ENCODE data around the gene ZBTB44. TPM values are rescaled to one million over a fixed set of nuclear protein-coding genes. Genes with fewer than 3 reads are reported as not detected.
"Not testable (repeated sequence)": the region's sequence is repeated elsewhere in the genome, so short reads cannot be mapped to it uniquely, and the experiment has no call there.

ZBTB44 gene, protein sequence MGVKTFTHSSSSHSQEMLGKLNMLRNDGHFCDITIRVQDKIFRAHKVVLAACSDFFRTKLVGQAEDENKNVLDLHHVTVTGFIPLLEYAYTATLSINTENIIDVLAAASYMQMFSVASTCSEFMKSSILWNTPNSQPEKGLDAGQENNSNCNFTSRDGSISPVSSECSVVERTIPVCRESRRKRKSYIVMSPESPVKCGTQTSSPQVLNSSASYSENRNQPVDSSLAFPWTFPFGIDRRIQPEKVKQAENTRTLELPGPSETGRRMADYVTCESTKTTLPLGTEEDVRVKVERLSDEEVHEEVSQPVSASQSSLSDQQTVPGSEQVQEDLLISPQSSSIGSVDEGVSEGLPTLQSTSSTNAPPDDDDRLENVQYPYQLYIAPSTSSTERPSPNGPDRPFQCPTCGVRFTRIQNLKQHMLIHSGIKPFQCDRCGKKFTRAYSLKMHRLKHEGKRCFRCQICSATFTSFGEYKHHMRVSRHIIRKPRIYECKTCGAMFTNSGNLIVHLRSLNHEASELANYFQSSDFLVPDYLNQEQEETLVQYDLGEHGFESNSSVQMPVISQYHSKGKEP
- total RNA-seq, result 85.6 TPM
- polyA plus RNA-seq, result 12.1 TPM

DNA sequence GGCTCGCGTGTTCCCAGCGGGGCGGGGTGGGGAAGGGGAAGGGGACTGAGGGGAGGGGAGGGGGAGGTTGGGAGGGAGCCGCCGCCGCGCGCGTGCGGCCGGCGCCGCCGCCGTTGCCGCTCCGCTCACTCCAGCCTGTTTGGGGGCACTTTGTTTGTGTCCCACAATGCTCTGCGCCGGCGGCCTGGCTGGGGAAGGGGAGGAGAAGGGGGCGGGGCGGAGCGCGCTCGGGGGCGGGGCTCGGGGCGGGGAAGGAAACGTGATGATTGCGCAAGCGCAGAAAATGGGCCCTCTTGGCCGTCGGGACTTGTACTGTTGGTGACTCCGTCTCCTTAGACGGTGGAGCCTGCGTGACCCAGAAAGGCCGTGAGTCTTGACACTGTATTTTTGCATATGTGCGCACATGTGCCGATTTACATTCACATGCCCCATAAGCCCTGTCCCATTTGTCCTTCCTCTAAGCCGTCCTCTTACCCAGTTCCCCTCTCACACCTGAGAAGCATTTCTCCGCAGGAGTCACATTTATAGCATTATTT lies at the start of gene ZBTB44:
Gene ZBTB44, minus strand, starts transcription at position 168 of the 536 bp plus-strand sequence. CDS start 53,044 bp downstream, outside the sequence.
- peak within 1 kb of the TSS; percentile 96 for H3K4me3 ChIP-seq (ENCODE audit: low read depth, low read length)
- WGBS, result 2% methylated on average over 41 of the region's 42 CpGs
- H3K36me3 ChIP-seq (ENCODE audit: insufficient read depth), result no peaks in the 10 kb centered on the region
- H3K27ac ChIP-seq (ENCODE audit: low read depth), result peak within 1 kb of the TSS; percentile 94
- H3K4me1 ChIP-seq (ENCODE audit: insufficient read depth), result peaks cover 2% of the 10 kb centered on the region
- DNase-seq (ENCODE audit: extremely low spot score), result peak; percentile 81

DNA sequence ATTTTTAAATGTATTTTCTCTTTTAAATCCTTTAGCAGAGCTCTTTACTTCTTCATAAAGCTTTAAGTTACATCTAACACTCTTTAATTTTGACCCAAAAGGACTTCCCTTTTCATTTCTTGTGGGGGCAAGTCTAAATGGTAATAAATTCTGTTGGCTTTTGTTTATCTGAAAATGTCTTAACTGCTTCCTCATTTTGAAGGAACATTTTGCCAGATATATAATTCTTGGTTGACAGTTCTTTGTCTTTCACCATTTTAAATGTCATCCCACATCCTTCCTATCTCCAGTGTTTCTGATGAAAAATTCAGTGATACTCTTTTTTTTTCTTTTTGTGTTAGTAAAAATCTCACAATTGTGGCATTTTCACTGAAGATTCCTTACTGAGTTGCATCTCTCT lies 44.7 kb upstream of the ZBTB44 start:
- Histone ChIP-seq H3K4me3 (ENCODE audit: low read depth, low read length) (no peak overlapping the region), H3K27ac (ENCODE audit: low read depth) (no peak overlapping the region), H3K4me1 (ENCODE audit: insufficient read depth) (no peaks in the 10 kb centered on the region), H3K36me3 (ENCODE audit: insufficient read depth) (no peaks in the 10 kb centered on the region)
- DNase-seq (ENCODE audit: extremely low spot score), result no peak

DNA sequence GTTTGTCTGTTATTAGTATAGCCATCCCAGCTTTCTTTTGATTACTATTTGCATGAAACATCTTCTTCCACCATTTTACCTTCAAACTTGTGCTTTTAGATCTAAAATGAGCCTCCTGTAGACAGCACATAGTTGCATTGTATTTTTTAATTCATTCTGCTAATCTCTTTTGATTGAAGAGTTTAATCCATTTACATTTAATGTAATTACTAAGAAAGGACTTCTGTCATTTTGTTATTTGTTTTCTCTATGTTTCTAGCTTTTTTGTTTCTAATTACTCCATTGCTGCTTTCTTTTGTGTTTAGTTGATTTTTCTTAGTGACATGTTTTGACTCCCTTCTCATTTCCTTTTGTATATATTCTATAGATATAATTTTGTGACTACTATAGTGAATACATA lies 43.7 kb upstream of the ZBTB44 start:
- no peak for DNase-seq (ENCODE audit: extremely low spot score)
- H3K4me1 ChIP-seq (ENCODE audit: insufficient read depth), result no peaks in the 10 kb centered on the region
- H3K27ac ChIP-seq (ENCODE audit: low read depth), result no peak overlapping the region
- H3K36me3 ChIP-seq (ENCODE audit: insufficient read depth), result no peaks in the 10 kb centered on the region
- H3K4me3 ChIP-seq (ENCODE audit: low read depth, low read length), result no peak overlapping the region

DNA sequence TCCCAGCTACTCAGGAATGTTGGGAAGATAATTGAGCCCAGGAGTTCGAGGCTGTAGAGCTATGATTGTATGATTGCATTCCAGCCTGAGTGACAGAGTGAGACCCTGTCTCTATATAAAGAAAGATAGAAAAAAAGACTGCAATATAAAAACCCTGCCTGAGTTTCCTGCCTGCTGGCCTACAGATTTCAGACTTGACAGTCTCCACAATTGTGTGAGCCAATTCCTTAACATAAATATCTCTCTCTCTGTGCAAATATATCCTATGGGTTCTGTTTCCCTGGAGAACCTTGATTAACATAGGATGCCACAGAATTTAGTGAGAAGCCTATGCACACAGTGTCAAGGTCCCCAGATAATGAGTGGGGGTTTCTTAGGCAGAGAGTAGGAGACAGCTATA lies 32.5 kb upstream of the ZBTB44 start:
- no peaks in the 10 kb centered on the region for H3K36me3 ChIP-seq (ENCODE audit: insufficient read depth)
- no peaks in the 10 kb centered on the region for H3K4me1 ChIP-seq (ENCODE audit: insufficient read depth)
- 79% methylated on average over 1 of the region's 1 CpG for WGBS
- H3K27ac ChIP-seq (ENCODE audit: low read depth), result no peak overlapping the region
- no peak for DNase-seq (ENCODE audit: extremely low spot score)
- no peak overlapping the region for H3K4me3 ChIP-seq (ENCODE audit: low read depth, low read length)

DNA sequence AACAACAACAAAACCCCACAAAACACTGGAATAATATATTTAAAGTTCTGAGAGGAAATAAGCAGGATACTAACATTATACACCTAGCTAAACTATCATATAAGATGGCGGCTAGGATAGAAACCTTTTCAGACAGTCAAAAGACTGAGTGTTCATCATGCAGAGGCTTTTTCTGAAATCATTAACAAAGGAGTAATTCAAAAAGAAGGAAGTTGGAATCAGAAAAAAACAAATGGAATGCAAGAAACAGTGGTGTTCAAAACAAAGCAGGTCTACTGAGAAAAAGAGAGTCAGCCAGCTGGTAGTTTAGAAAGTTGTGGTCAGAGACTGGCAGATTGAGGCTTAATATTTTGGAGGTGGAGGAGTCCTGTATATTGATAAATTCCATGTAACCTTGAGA lies 30.1 kb upstream of the ZBTB44 start:
- 94% methylated on average over 1 of the region's 1 CpG for WGBS
- Histone ChIP-seq H3K4me1 (ENCODE audit: insufficient read depth) (no peaks in the 10 kb centered on the region), H3K36me3 (ENCODE audit: insufficient read depth) (no peaks in the 10 kb centered on the region), H3K27ac (ENCODE audit: low read depth) (no peak overlapping the region), H3K4me3 (ENCODE audit: low read depth, low read length) (no peak overlapping the region)
- DNase-seq (ENCODE audit: extremely low spot score), result no peak

DNA sequence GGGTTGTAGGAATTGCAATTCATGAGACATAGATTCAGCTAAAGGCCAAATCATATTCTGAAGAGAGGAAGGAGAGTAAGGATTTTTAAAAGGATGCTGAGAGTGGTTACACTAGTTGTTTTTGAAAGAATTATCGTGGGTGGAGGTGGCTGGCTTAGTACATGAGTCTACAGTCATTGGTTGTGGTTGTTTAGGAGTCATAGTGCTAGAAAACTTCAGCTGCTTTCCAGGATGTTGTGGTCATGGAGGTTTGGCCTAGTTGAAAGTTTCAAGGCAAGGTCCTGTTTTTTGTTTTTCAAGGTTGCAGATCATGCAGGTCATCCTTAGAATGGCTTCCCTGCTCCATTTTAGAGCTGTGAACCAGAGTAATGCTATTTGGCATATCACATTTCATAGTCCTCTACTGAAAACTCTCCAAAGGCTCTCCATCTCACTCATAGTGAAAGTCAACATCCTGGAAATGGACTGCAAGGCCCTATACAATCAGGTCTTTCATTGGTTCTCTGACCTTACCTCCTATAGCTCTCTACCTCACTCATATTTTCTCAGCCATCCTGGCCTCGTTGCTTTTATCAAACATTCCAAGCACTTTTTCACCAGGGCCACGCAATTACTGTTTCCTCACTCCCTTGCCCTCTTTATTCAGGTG lies 26.1 kb upstream of the ZBTB44 start:
- WGBS, result 81% methylated on average over 3 of the region's 3 CpGs
- Histone ChIP-seq H3K27ac (ENCODE audit: low read depth) (no peak overlapping the region), H3K36me3 (ENCODE audit: insufficient read depth) (no peaks in the 10 kb centered on the region), H3K4me1 (ENCODE audit: insufficient read depth) (no peaks in the 10 kb centered on the region), H3K4me3 (ENCODE audit: low read depth, low read length) (no peak overlapping the region)
- DNase-seq (ENCODE audit: extremely low spot score), result no peak

- H3K27ac ChIP-seq (ENCODE audit: low read depth), result no peak overlapping the region
- no peaks in the 10 kb centered on the region for H3K4me1 ChIP-seq (ENCODE audit: insufficient read depth)
- DNase-seq (ENCODE audit: extremely low spot score), result no peak
- no peaks in the 10 kb centered on the region for H3K36me3 ChIP-seq (ENCODE audit: insufficient read depth)
- WGBS, result 93% methylated on average over 3 of the region's 3 CpGs
- no peak overlapping the region for H3K4me3 ChIP-seq (ENCODE audit: low read depth, low read length)
These were observed 23.9 kb upstream of the ZBTB44 start for GRCh38 chr11:130338667-130339066.

DNA sequence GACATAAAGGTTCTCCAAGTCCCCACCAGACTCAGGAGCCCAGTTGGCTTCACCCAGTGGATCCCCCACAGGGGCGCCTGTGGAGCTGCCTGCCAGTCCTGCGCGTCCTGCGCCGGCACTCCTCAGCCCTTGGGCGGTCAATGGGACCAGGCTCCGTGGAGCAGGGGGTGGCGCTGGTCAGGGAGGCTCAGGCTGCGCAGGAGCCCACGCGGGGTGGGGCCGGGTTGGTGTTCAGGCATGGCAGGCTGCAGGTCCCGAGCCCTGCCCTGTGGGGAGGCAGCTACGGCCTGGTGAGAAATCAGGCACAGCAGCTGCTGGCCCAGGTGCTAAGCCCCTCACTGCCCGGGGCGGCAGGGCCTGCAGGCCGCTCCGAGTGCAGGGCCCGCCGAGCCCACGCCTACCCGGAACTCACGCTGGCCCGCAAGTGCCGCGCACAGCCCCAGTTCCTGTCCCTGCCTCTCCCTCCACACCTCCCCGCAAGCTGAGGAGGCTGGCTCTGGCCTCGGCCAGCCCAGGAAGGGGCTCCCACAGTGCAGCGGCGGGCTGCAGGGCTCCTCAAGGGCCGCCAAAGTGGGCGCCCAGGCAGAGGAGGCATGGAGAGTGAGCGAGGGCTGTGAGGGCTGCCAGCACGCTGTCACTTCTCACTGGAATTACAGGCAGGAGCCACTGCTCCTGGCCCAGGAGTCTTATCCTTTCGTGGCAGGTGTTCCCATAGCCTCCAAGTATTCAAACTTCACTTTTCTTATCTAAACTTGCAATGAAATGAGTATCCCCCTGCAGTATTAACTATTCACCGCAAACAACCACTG lies 22.8 kb upstream of the ZBTB44 start:
- Histone ChIP-seq H3K4me3 (ENCODE audit: low read depth, low read length) (no peak overlapping the region), H3K27ac (ENCODE audit: low read depth) (no peak overlapping the region), H3K4me1 (ENCODE audit: insufficient read depth) (no peaks in the 10 kb centered on the region), H3K36me3 (ENCODE audit: insufficient read depth) (no peaks in the 10 kb centered on the region)
- WGBS, result 95% methylated on average over 36 of the region's 36 CpGs
- no peak for DNase-seq (ENCODE audit: extremely low spot score)

- H3K4me1 ChIP-seq (ENCODE audit: insufficient read depth); H3K27ac ChIP-seq (ENCODE audit: low read depth); DNase-seq (ENCODE audit: extremely low spot score); H3K36me3 ChIP-seq (ENCODE audit: insufficient read depth); H3K4me3 ChIP-seq (ENCODE audit: low read depth, low read length): not testable (repeated sequence)
- WGBS, result 89% methylated on average over 19 of the region's 19 CpGs
These were observed 16.7 kb upstream of the ZBTB44 start for GRCh38 chr11:130331397-130331796.

- 65% methylated on average over 1 of the region's 1 CpG for WGBS
- Histone ChIP-seq H3K4me3 (ENCODE audit: low read depth, low read length) (no peak overlapping the region), H3K36me3 (ENCODE audit: insufficient read depth) (no peaks in the 10 kb centered on the region), H3K27ac (ENCODE audit: low read depth) (no peak overlapping the region), H3K4me1 (ENCODE audit: insufficient read depth) (no peaks in the 10 kb centered on the region)
- no peak for DNase-seq (ENCODE audit: extremely low spot score)
These were observed 15.5 kb upstream of the ZBTB44 start for GRCh38 chr11:130330101-130330684.

GRCh38 chr11:130328420-130328819 lies 13.7 kb upstream of the ZBTB44 start:
- no peak for DNase-seq (ENCODE audit: extremely low spot score)
- 94% methylated on average over 3 of the region's 3 CpGs for WGBS
- Histone ChIP-seq H3K4me3 (ENCODE audit: low read depth, low read length) (no peak overlapping the region), H3K27ac (ENCODE audit: low read depth) (no peak overlapping the region), H3K4me1 (ENCODE audit: insufficient read depth) (no peaks in the 10 kb centered on the region), H3K36me3 (ENCODE audit: insufficient read depth) (no peaks in the 10 kb centered on the region)

GRCh38 chr11:130327716-130328115 lies 13.0 kb upstream of the ZBTB44 start:
- Histone ChIP-seq H3K4me3 (ENCODE audit: low read depth, low read length) (no peak overlapping the region), H3K4me1 (ENCODE audit: insufficient read depth) (no peaks in the 10 kb centered on the region), H3K36me3 (ENCODE audit: insufficient read depth) (no peaks in the 10 kb centered on the region), H3K27ac (ENCODE audit: low read depth) (no peak overlapping the region)
- no peak for DNase-seq (ENCODE audit: extremely low spot score)
- 99% methylated on average over 6 of the region's 6 CpGs for WGBS

- Histone ChIP-seq H3K4me1 (ENCODE audit: insufficient read depth) (no peaks in the 10 kb centered on the region), H3K4me3 (ENCODE audit: low read depth, low read length) (no peak overlapping the region), H3K36me3 (ENCODE audit: insufficient read depth) (no peaks in the 10 kb centered on the region), H3K27ac (ENCODE audit: low read depth) (no peak overlapping the region)
- WGBS, result 87% methylated on average over 3 of the region's 3 CpGs
- no peak for DNase-seq (ENCODE audit: extremely low spot score)
These were observed 11.0 kb upstream of the ZBTB44 start for GRCh38 chr11:130325691-130326090.

Measured in urinary bladder (tissue), 4 donors.